ENCODE results near the gene FAM221B. TPM values are rescaled to one million over a fixed set of nuclear protein-coding genes. Genes with fewer than 3 reads are reported as not detected.

The FAM221B gene
- total RNA-seq, 4 donors from 2014 or later, result not detected

DNA sequence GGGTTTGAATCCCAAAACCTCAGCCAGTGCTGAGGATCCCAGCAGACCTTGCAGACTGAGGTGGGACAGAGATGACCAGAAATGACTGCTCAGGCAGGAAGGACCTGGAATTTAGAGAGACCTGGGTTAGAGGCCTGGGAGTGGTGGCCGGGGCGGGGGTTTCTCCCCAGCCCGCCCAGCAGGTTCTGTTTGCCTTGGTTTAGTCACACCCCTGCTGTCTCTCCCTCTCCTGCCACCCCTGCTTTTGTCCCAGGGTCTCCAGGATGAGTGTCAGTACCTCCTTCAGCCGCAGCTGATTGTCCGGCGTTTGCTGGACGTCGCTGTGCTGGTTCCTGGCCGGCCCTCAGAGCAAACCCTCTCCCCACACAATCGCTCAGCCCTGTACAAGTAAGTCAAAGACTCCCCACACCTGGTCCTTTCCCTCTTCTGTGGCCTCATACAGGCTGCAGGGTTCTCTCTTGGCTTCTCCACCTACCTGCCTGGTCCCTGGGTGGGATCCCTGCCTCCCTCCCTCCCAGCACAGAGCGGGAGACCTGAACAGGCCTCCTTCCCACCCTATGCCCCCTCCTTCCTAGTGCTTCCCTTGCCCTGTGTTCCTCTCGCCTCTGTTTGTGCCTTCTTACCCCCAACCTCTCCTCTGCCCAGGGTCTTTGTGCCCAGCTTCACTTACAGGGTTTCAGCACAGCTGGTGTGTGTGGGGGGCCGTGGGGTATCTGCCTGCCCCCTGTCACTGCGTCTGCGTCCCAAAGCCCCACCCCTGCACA lies 12.5 kb upstream of the FAM221B start:
- Histone ChIP-seq H3K9me3 (no peaks in the 10 kb centered on the region), H3K4me3 (no peak overlapping the region), H3K27ac (no peak overlapping the region), H3K36me3 (no peaks in the 10 kb centered on the region), H3K27me3 (no peaks in the 10 kb centered on the region), H3K4me1 (peaks cover 0 to 22% (median 3%) of the 10 kb centered on the region in 4 donors)
- TF ChIP-seq CTCF (IDR thresholded peaks at IDR 0.05) (no peak), POLR2A (IDR thresholded peaks at IDR 0.05) (no peak)
- no peak for DNase-seq

DNA sequence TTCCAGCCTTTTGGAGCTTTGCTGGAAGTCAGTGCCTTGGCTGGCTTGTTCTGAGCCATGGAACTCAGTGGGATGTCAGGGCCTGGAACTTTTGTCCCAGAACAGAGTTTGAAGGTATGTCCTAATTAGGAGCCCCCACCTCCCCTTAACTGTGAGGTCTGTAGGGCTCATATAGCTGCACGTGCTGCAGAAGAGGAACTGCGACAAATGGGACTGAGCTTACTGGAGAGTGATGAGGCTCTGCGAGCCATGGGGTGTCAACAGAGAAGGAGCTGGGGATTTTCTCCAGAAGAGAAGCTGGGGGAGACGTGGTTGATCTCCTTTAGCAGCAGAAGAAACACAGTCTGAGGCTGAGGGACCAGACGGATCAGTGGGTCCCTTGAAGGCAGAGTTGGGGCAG lies 11.4 kb upstream of the FAM221B start:
- TF ChIP-seq POLR2A (IDR thresholded peaks at IDR 0.05) (no peak), CTCF (IDR thresholded peaks at IDR 0.05) (no peak)
- no peaks in the 10 kb centered on the region for H3K9me3 ChIP-seq
- no peak for DNase-seq

GRCh38 chr9:35836595-35836994 lies 8.1 kb upstream of the FAM221B start:
- no peak for DNase-seq
- peaks cover 0 to 19% (median 15%) of the 10 kb centered on the region in 4 donors for H3K4me1 ChIP-seq

More for the DNA sequence above, 11.4 kb upstream of the FAM221B start:
- Histone ChIP-seq H3K36me3 (no peaks in the 10 kb centered on the region), H3K4me3 (no peak overlapping the region), H3K27me3 (no peaks in the 10 kb centered on the region), H3K4me1 (peaks cover 0 to 20% (median 3%) of the 10 kb centered on the region in 4 donors), H3K27ac (no peak overlapping the region)

DNA sequence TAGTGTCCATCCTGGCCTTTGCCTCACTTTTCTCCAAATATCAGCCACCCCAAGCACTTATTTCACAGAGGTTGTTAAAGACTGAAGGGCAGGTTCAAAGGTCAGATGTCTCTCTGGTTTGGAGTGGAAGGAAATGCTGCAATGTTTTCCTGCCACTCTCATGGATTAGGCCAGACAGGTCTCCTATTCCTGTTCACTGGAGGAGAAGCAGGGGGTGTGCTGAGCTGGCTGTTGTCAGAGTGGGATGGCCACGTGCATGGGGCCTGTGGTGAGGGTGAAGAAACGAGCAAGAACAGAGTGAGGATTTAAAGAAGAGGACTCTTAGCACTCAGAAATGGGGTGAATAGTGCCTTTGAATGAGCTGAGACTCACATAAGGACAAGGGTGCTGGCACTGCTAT lies 7.2 kb upstream of the FAM221B start:
- Histone ChIP-seq H3K36me3 (no peaks in the 10 kb centered on the region), H3K27ac (peak overlapping the region in 1 of 4 donors; percentile 42), H3K27me3 (no peaks in the 10 kb centered on the region), H3K9me3 (no peaks in the 10 kb centered on the region), H3K4me1 (peaks cover 0 to 19% (median 15%) of the 10 kb centered on the region in 4 donors), H3K4me3 (no peak overlapping the region)
- TF ChIP-seq CTCF (IDR thresholded peaks at IDR 0.05) (no peak), POLR2A (IDR thresholded peaks at IDR 0.05) (no peak)
- DNase-seq, result no peak

More at GRCh38 chr9:35836595-35836994, 8.1 kb upstream of the FAM221B start:
- no peaks in the 10 kb centered on the region for H3K9me3 ChIP-seq
- no peaks in the 10 kb centered on the region for H3K36me3 ChIP-seq
- H3K27ac ChIP-seq, result no peak overlapping the region
- H3K27me3 ChIP-seq, result no peaks in the 10 kb centered on the region
- no peak for TF ChIP-seq CTCF (IDR thresholded peaks at IDR 0.05)
- TF ChIP-seq POLR2A (IDR thresholded peaks at IDR 0.05), result no peak
- no peak overlapping the region for H3K4me3 ChIP-seq

GRCh38 chr9:35835216-35835632 lies 6.7 kb upstream of the FAM221B start:
- H3K4me1 ChIP-seq, result peaks cover 0 to 23% (median 15%) of the 10 kb centered on the region in 4 donors
- DNase-seq, result no peak

More at GRCh38 chr9:35835216-35835632, 6.7 kb upstream of the FAM221B start:
- Histone ChIP-seq H3K4me3 (no peak overlapping the region), H3K36me3 (no peaks in the 10 kb centered on the region), H3K27me3 (no peaks in the 10 kb centered on the region), H3K27ac (peak overlapping the region in 1 of 4 donors; percentile 42), H3K9me3 (no peaks in the 10 kb centered on the region)
- peak in 3 of 6 experiments; percentile 20 to 47 (median 37) for TF ChIP-seq CTCF (IDR thresholded peaks at IDR 0.05)
- no peak for TF ChIP-seq POLR2A (IDR thresholded peaks at IDR 0.05)

Data from Peyer's patch (tissue), 4 donors.